Measurements from ENCODE around the gene HES7.

HES7 gene

GRCh38 chr17:8143581-8144400 is 19.9 kb upstream of the HES7 start:
- DNase-seq (ENCODE audit: low read depth, low spot score), result no peak

- DNase-seq (ENCODE audit: low read depth, low spot score), result no peak
These were observed 19.1 kb upstream of the HES7 start for GRCh38 chr17:8142887-8143580.

GRCh38 chr17:8142158-8142886 is 18.4 kb upstream of the HES7 start:
- no peak for DNase-seq (ENCODE audit: low read depth, low spot score)

GRCh38 chr17:8141741-8142140 is 17.8 kb upstream of the HES7 start:
- DNase-seq (ENCODE audit: low read depth, low spot score), result no peak

- no peak for DNase-seq (ENCODE audit: low read depth, low spot score)
These were observed 17.1 kb upstream of the HES7 start for GRCh38 chr17:8141045-8141444.

GRCh38 chr17:8140065-8141029 is 16.4 kb upstream of the HES7 start:
- no peak for DNase-seq (ENCODE audit: low read depth, low spot score)

GRCh38 chr17:8138672-8139371 is 14.9 kb upstream of the HES7 start:
- DNase-seq (ENCODE audit: low read depth, low spot score), result peak; percentile 95

GRCh38 chr17:8138374-8138671 is 14.4 kb upstream of the HES7 start:
- DNase-seq (ENCODE audit: low read depth, low spot score), result no peak

GRCh38 chr17:8137645-8138373 is 13.9 kb upstream of the HES7 start:
- no peak for DNase-seq (ENCODE audit: low read depth, low spot score)

GRCh38 chr17:8133941-8134340 is 10.0 kb upstream of the HES7 start:
- DNase-seq (ENCODE audit: low read depth, low spot score), result no peak

GRCh38 chr17:8133399-8133798 is 9.5 kb upstream of the HES7 start:
- DNase-seq (ENCODE audit: low read depth, low spot score), result no peak

GRCh38 chr17:8131844-8132441 is 8.0 kb upstream of the HES7 start:
- no peak for DNase-seq (ENCODE audit: low read depth, low spot score)

GRCh38 chr17:8128125-8128784 is 4.3 kb upstream of the HES7 start:
- DNase-seq (ENCODE audit: low read depth, low spot score), result no peak

GRCh38 chr17:8126491-8127066 is 2.7 kb upstream of the HES7 start:
- no peak for DNase-seq (ENCODE audit: low read depth, low spot score)

GRCh38 chr17:8125947-8126490 is 2.1 kb upstream of the HES7 start:
- no peak for DNase-seq (ENCODE audit: low read depth, low spot score)

- no peak for DNase-seq (ENCODE audit: low read depth, low spot score)
These were observed 1.4 kb upstream of the HES7 start for GRCh38 chr17:8125154-8125946.

- no peak for DNase-seq (ENCODE audit: low read depth, low spot score)
These were observed 646 bp upstream of the HES7 start for GRCh38 chr17:8124350-8125153.

All from smooth muscle cell of the brain vasculature (primary cell).